Peyer's patch (tissue), 4 donors: Measurements from ENCODE around the gene PRKAB2. TPM values are rescaled to one million over a fixed set of nuclear protein-coding genes. Genes with fewer than 3 reads are reported as not detected.

Experiments
- DNase-seq, 3 donors: peaks; one replicate each; pipeline ENCODE4 v3.0.0-alpha.2; 2017 to 2019
- H3K27ac ChIP-seq, 4 donors: fragments of 200-600 bp; sonication (generic); one replicate each; pipeline ENCODE4 v1.5.1; 2016 to 2019
- H3K27me3 ChIP-seq, 2 donors: fragments of 200-600 bp; sonication (generic); one replicate each; pipeline ENCODE4 v1.5.1; 2019
- H3K36me3 ChIP-seq, 3 donors: fragments of 200-600 bp; sonication (generic); one replicate each; pipeline ENCODE4 v1.5.1; 2016 to 2019
- H3K4me1 ChIP-seq, 4 donors: fragments of 200-600 bp; sonication (generic); one replicate each; pipeline ENCODE4 v1.5.1; 2016 to 2019
- H3K4me3 ChIP-seq, 4 donors: fragments of 200-600 bp; sonication (generic); 1 replicate in 3 of 4; 2 replicates in 1 of 4; pipeline ENCODE4 v1.5.1; 2016 to 2019; ENCODE audit warnings: mild to moderate bottlenecking in 1 of 4
- H3K9me3 ChIP-seq, 4 donors: fragments of 200-600 bp; sonication (generic); one replicate each; pipeline ENCODE4 v1.5.1; 2016 to 2019; ENCODE audit warnings: mild to moderate bottlenecking in 1 of 4
- CTCF ChIP-seq, 6 experiments: fragments of 450-650 bp in 4 of 6; fragments of 200-600 bp in 2 of 6; sonication (generic) in 1 of 6; IDR thresholded peaks; one replicate each; pipeline ENCODE4 v1.5.1; 2017 to 2019; ENCODE audit warnings: antibody characterized with exemption in 6 of 6, mild to moderate bottlenecking in 3 of 6, moderate library complexity in 1 of 6
- POLR2A ChIP-seq, 2 donors: fragments of 450-650 bp; IDR thresholded peaks; one replicate each; pipeline ENCODE4 v1.5.1; 2017; ENCODE audit warnings: antibody characterized with exemption in 2 of 2, mild to moderate bottlenecking in 2 of 2, moderate library complexity in 2 of 2
- total RNA-seq, 4 donors: library from RNA; depleted of rRNA; stranded (reverse); fragments of >200 nt; gene quantifications; one replicate each; pipeline ENCODE4 v1.1.0, GENCODE V29; 2016

Gene PRKAB2
- total RNA-seq, 4 donors from 2014 or later = 9.9 to 45.5 (median 42.2) TPM

- peaks cover 0 to 26% (median 0%) of the 10 kb centered on the region in 3 donors for H3K36me3 ChIP-seq
- TF ChIP-seq CTCF (IDR thresholded peaks at IDR 0.05) = no peak
- no peak for TF ChIP-seq POLR2A (IDR thresholded peaks at IDR 0.05)
- H3K4me3 ChIP-seq = no peak overlapping the region
- H3K4me1 ChIP-seq = peaks cover 0 to 31% (median 0%) of the 10 kb centered on the region in 4 donors
- DNase-seq = no peak
- H3K9me3 ChIP-seq = no peaks in the 10 kb centered on the region
- H3K27me3 ChIP-seq = no peaks in the 10 kb centered on the region
- H3K27ac ChIP-seq = peak overlapping the region in 2 of 4 donors; percentile 46 to 52
Observed at GRCh38 chr1:147209825-147210821, 37.9 kb upstream of the PRKAB2 start.

GRCh38 chr1:147208619-147209018 is 36.3 kb upstream of the PRKAB2 start:
- Histone ChIP-seq H3K27me3 (no peaks in the 10 kb centered on the region), H3K4me1 (peaks cover 0 to 17% (median 0%) of the 10 kb centered on the region in 4 donors), H3K36me3 (peaks cover 0 to 39% (median 0%) of the 10 kb centered on the region in 3 donors), H3K27ac (no peak overlapping the region), H3K4me3 (no peak overlapping the region), H3K9me3 (no peaks in the 10 kb centered on the region)
- DNase-seq = no peak
- TF ChIP-seq POLR2A (IDR thresholded peaks at IDR 0.05) (no peak), CTCF (IDR thresholded peaks at IDR 0.05) (no peak)

- TF ChIP-seq CTCF (IDR thresholded peaks at IDR 0.05) = no peak
- no peak for TF ChIP-seq POLR2A (IDR thresholded peaks at IDR 0.05)
- no peak overlapping the region for H3K4me3 ChIP-seq
- peaks cover 0 to 28% (median 0%) of the 10 kb centered on the region in 3 donors for H3K36me3 ChIP-seq
- no peaks in the 10 kb centered on the region for H3K27me3 ChIP-seq
- no peak overlapping the region for H3K27ac ChIP-seq
- no peak for DNase-seq
- H3K4me1 ChIP-seq = peaks cover 0 to 7% (median 0%) of the 10 kb centered on the region in 4 donors
- H3K9me3 ChIP-seq = no peaks in the 10 kb centered on the region
Observed at GRCh38 chr1:147207192-147207591, 34.9 kb upstream of the PRKAB2 start.

- no peak for TF ChIP-seq CTCF (IDR thresholded peaks at IDR 0.05)
- TF ChIP-seq POLR2A (IDR thresholded peaks at IDR 0.05) = no peak
- H3K4me1 ChIP-seq = no peaks in the 10 kb centered on the region
- no peak overlapping the region for H3K4me3 ChIP-seq
- H3K9me3 ChIP-seq = no peaks in the 10 kb centered on the region
- peaks cover 0 to 26% (median 0%) of the 10 kb centered on the region in 3 donors for H3K36me3 ChIP-seq
- H3K27ac ChIP-seq = no peak overlapping the region
- H3K27me3 ChIP-seq = no peaks in the 10 kb centered on the region
- DNase-seq = no peak
Observed at GRCh38 chr1:147204080-147204479, 31.8 kb upstream of the PRKAB2 start.

DNA sequence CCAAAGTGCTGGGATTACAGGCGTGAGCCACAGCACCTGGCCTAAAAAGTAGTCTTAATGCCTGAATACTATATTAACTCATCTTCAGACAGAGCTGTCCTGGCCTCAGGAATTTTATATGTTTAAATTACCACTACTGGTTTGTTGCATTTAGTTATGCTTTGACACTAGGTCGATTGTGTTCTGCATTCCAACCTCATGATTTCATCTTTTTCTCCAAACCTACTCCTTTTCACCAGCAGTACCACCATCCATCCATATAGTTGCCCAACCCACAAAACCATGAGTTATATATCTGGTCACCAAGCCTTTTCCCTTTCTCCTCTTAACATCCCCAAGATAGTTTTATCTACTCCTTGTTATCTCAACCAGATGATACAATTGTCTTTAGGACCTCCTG is 30.3 kb upstream of the PRKAB2 start:
- Histone ChIP-seq H3K36me3 (peaks cover 0 to 24% (median 0%) of the 10 kb centered on the region in 3 donors), H3K27me3 (no peaks in the 10 kb centered on the region), H3K9me3 (no peaks in the 10 kb centered on the region), H3K4me3 (no peak overlapping the region), H3K27ac (no peak overlapping the region), H3K4me1 (no peaks in the 10 kb centered on the region)
- no peak for TF ChIP-seq CTCF (IDR thresholded peaks at IDR 0.05)
- TF ChIP-seq POLR2A (IDR thresholded peaks at IDR 0.05) = no peak
- no peak for DNase-seq
